ENCODE data around the gene ST7. TPM values are rescaled to one million over a fixed set of nuclear protein-coding genes. Genes with fewer than 3 reads are reported as not detected.
"Not testable (repeated sequence)": the region's sequence is repeated elsewhere in the genome, so short reads cannot be mapped to it uniquely, and the experiment has no call there.

ST7 gene
- polyA plus RNA-seq, 4 donors = 24.0 to 27.5 (median 26.1) TPM

- not testable (repeated sequence) for DNase-seq (ENCODE audit: low read depth in 4 of 4, low spot score in 2 of 4)
These were observed 17.9 kb downstream of the ST7 start for GRCh38 chr7:116971153-116971552.

- no peak for DNase-seq (ENCODE audit: low read depth in 4 of 4, low spot score in 2 of 4)
These were observed 18.6 kb downstream of the ST7 start for GRCh38 chr7:116971869-116972268.

GRCh38 chr7:116975024-116975423 is 21.7 kb downstream of the ST7 start:
- not testable (repeated sequence) for DNase-seq (ENCODE audit: low read depth in 4 of 4, low spot score in 2 of 4)

- no peak for DNase-seq (ENCODE audit: low read depth in 4 of 4, low spot score in 2 of 4)
These were observed 23.9 kb downstream of the ST7 start for GRCh38 chr7:116977172-116977571.

GRCh38 chr7:116978006-116978405 is 24.7 kb downstream of the ST7 start:
- no peak for DNase-seq (ENCODE audit: low read depth in 4 of 4, low spot score in 2 of 4)

- no peak for DNase-seq (ENCODE audit: low read depth in 4 of 4, low spot score in 2 of 4)
These were observed 26.1 kb downstream of the ST7 start for GRCh38 chr7:116979430-116979829.

- no peak for DNase-seq (ENCODE audit: low read depth in 4 of 4, low spot score in 2 of 4)
These were observed 27.1 kb downstream of the ST7 start for GRCh38 chr7:116980354-116980753.

GRCh38 chr7:116981939-116982338 is 28.6 kb downstream of the ST7 start:
- DNase-seq (ENCODE audit: low read depth in 4 of 4, low spot score in 2 of 4) = no peak

GRCh38 chr7:116984511-116984910 is 31.2 kb downstream of the ST7 start:
- DNase-seq (ENCODE audit: low read depth in 4 of 4, low spot score in 2 of 4) = no peak

GRCh38 chr7:116984917-116985316 is 31.6 kb downstream of the ST7 start:
- DNase-seq (ENCODE audit: low read depth in 4 of 4, low spot score in 2 of 4) = no peak

GRCh38 chr7:116985575-116985974 is 32.3 kb downstream of the ST7 start:
- DNase-seq (ENCODE audit: low read depth in 4 of 4, low spot score in 2 of 4) = no peak

GRCh38 chr7:116986611-116987565 is 33.6 kb downstream of the ST7 start:
- DNase-seq (ENCODE audit: low read depth in 4 of 4, low spot score in 2 of 4) = no peak

GRCh38 chr7:116988363-116988989 is 35.2 kb downstream of the ST7 start:
- DNase-seq (ENCODE audit: low read depth in 4 of 4, low spot score in 2 of 4) = no peak

- DNase-seq (ENCODE audit: low read depth in 4 of 4, low spot score in 2 of 4) = no peak
These were observed 36.8 kb downstream of the ST7 start for GRCh38 chr7:116990056-116990455.

GRCh38 chr7:116991233-116991632 is 37.9 kb downstream of the ST7 start:
- no peak for DNase-seq (ENCODE audit: low read depth in 4 of 4, low spot score in 2 of 4)

GRCh38 chr7:116994611-116995010 is 41.3 kb downstream of the ST7 start:
- no peak for DNase-seq (ENCODE audit: low read depth in 4 of 4, low spot score in 2 of 4)

GRCh38 chr7:116997972-116998371 is 44.7 kb downstream of the ST7 start:
- no peak for DNase-seq (ENCODE audit: low read depth in 4 of 4, low spot score in 2 of 4)

- no peak for DNase-seq (ENCODE audit: low read depth in 4 of 4, low spot score in 2 of 4)
These were observed 45.4 kb downstream of the ST7 start for GRCh38 chr7:116998567-116999175.

- no peak for DNase-seq (ENCODE audit: low read depth in 4 of 4, low spot score in 2 of 4)
These were observed 46.0 kb downstream of the ST7 start for GRCh38 chr7:116999311-116999710.

GRCh38 chr7:117001283-117001682 is 48.0 kb downstream of the ST7 start:
- no peak for DNase-seq (ENCODE audit: low read depth in 4 of 4, low spot score in 2 of 4)

GRCh38 chr7:117004899-117005298 is 51.6 kb downstream of the ST7 start:
- no peak for DNase-seq (ENCODE audit: low read depth in 4 of 4, low spot score in 2 of 4)
